Stimulated activated CD4-positive, alpha-beta T cell treated with anti-CD3 and anti-CD28 coated beads, Interleukin-12 subunit alpha, Interleukin-12 subunit beta, amount 100 ng/mL, for 48 hours (primary cell): ENCODE results near the gene LIPN.
"Not testable (repeated sequence)": the region's sequence is repeated elsewhere in the genome, so short reads cannot be mapped to it uniquely, and the experiment has no call there.

Experiments
- DNase-seq, 3 donors: peaks; one replicate each; pipeline ENCODE4 v3.0.0-alpha.2; 2020; ENCODE audit warnings: low read depth in 2 of 3, low spot score in 1 of 3

LIPN gene, protein sequence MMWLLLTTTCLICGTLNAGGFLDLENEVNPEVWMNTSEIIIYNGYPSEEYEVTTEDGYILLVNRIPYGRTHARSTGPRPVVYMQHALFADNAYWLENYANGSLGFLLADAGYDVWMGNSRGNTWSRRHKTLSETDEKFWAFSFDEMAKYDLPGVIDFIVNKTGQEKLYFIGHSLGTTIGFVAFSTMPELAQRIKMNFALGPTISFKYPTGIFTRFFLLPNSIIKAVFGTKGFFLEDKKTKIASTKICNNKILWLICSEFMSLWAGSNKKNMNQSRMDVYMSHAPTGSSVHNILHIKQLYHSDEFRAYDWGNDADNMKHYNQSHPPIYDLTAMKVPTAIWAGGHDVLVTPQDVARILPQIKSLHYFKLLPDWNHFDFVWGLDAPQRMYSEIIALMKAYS

DNA sequence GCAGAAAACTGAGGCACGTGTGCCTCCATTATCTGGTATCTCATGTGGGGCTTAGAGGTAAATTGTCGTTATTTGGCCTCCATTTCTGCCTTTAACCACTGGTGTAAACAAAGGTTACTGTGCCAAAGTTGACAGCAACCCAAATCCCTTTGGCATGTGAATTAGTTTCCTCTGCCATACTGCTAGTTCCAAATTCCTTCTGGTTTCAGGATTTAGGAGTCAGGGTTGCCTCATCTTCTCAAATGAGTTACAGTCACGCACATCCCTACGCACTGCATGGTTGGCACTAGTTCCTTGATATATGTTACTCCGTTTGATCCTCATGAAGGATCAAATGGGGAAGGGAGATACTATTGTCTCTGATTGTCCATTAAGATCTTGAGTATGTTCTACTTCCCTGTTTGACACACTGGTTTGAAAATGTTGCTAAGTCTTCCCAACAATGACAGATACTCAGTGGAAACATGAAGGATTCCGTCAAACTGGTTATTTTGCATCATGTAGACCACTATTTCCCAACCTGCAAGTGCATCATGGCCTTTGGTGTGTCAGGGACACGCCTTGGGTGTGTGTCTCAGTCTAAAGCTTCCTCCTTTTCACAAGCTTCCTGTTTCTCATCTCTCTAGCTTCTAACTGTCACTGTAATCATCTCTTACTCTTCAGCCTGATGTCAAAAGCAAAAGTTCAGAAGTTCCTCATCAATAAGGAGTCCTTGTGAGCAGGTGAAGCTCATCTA is at the start of gene LIPN:
TSS of gene LIPN (plus strand) at position 655 of the 736 bp plus-strand sequence. CDS start 1,386 bp downstream, outside the sequence.
- DNase-seq = no peak

DNA sequence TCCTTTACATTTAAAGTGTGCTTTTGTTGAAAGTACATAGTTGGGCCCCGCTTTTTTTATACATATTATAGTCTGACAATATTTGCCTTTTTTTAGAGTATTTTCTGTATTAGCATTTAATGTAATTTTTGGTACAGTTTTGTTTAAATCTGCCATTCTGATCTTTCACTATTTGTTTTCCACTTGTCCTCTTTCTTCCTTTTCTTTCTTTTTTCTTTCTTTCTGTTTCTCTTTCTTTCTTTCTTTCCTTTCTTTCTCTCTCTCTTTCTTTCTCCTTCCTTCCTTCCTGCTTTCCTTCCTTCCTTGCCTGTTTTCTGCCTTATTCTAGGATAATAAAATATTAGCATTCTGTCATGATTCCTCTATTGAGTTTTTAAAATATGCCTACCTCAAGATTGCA is 44.3 kb upstream of the LIPN start:
- no peak for DNase-seq

DNA sequence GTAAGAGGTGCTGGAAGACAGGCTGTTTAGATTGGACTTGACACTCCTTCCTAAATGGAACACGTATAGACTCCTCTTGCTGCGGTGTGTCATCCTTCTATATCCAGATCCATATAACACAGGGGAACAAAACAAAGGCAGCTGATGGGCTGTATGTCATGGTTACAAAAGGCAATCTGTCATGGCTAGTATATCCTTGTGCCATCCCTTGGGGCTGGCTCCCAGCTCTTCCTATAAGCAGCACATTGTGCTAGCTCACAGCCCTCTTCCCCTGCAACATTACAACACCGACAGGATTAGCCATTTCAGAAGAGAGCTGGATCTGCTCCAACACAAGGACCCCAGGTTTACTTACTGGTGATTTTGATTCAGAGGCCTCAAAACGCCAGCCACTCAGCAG is 38.4 kb upstream of the LIPN start:
- no peak for DNase-seq

DNA sequence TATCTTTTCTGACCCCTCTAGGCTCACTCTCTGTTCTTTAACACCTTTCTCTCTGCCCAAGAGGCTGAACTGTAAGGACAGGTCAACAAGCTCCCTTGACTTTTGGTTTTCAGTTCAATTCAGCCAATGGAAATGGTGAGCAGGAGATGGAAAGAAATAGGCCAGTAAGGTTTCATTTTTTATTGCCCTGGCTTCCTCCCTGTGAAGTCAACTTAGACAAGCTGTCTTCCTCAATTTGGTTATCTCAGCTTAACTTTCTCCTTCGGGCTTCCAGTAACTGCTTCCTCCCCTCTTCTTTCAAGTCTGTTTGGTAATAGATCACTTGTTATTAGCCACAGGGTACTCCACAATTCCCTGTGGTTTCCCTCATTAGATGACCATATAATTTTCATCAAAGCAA is 34.0 kb upstream of the LIPN start:
- DNase-seq = no peak

DNA sequence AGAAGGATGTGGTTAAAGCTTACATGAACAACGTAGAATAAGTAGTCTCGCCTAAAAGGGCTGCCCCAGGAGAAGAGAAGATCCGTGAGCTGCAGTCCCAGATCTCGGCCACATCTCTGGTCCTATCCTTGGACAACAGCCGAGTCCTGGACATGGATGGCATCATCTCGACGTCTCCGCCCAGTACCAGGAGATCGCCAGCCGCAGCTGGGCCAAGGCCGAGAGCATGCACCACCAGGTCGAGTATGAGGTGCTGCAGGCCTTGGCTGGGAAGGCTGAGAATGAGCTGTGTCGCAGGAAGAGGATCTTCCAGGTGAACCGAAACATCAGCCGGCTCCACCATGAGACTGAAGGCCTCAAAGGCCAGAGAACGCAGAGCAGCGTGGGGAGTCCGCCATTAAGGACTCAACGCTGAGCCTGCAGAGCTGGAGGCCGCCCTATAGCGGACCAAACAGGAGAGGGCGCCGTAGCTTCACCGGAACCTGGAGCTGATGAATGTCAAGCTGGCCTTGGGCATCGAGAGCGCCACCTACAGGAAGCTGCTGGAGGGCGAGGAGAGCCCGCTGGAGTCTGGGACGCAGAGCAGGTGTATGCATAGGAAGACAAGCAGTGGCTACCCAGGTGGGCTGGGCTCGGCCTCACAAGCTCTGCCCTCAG is 31.6 kb upstream of the LIPN start:
- DNase-seq = peak; percentile 59 to 72 (median 62)

DNA sequence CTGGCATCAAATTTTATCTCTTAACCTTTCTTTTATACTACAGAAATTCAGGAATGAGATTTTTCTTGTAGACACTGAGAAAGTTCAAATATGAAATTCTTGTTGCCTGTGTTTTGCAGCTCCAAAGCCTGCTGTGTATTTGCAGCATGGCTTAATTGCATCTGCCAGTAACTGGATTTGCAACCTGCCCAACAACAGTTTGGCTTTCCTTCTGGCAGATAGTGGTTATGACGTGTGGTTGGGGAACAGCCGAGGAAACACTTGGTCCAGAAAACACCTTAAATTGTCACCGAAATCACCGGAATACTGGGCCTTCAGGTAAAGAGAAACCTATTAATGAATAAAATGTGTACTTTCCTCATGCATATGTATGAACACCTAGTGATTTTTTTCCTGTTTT is 29.0 kb upstream of the LIPN start:
- DNase-seq = no peak

DNA sequence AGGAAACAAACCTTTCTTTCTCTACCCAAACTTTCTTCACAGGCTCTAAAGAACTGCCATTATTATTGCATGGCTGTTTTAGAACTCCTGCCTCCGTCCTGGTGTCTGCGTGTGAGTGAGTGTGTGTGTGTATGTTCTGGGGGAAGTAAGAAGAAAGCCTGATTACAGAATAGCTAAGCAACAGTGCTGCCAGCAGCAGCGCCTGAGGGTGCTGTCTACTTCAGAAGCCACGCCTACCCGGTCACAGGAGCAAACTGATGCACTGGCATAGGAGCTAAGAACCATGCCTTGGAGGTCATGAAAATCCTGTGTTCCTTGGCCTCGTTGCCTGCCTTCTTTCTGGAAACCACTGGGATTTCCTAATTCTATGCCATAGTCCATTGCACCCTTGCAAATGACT is 28.5 kb upstream of the LIPN start:
- DNase-seq = no peak

DNA sequence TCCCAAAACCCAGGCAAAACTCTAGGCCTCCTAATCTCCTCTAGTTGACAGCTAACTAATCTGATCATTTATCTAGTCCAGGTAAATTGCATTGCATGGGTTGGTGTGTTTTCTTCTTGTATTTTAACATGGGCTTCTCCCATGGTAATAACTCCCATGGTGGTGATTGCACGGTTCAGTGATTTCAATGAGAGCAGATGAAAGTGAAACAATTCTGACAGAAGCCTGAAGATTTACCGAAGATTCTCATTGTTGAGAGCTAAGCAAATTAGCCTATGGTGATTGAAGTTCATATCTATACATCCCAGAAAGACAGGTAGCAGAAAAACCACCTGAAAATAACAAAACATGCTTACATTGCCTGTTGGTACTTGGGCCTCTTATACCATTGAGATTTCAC is 26.6 kb upstream of the LIPN start:
- no peak for DNase-seq

DNA sequence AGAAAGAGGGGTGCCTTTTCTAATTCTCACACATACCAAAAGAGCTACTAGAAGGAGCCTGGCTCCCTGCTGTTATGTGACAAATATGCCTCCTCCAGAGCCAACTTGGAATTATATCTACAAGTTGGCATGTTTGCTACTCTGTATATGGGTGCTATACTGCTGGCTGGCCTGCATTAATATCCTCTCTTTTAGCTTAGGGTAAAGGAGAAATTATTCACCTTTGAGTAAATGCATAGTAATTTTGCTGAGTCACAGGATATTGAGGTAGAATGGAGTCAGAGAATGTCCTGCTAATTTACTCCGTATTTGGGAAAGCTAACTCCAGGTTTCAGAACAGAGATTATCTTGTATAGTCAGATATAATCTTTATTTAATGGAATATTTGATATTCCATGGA is 24.2 kb upstream of the LIPN start:
- DNase-seq = no peak

DNA sequence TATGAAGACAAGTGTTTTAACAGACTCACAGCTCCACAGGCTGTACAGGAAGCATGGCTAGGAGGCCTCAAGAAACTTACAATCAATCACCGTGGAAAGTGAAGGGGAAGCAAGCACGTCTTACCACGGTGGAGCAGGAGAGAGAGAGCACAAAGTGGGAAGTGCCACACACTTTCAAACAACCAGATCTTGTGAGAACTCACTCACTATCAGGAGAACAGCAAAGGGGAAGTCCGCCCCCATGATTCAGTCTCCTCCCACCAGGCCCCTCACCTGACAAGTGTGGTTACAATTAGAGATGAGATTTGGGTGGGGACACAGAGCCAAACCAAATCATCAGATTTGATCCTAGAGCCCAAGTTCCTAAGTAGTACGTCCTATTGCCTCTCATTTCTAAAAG is 17.9 kb upstream of the LIPN start:
- DNase-seq = not testable (repeated sequence)

DNA sequence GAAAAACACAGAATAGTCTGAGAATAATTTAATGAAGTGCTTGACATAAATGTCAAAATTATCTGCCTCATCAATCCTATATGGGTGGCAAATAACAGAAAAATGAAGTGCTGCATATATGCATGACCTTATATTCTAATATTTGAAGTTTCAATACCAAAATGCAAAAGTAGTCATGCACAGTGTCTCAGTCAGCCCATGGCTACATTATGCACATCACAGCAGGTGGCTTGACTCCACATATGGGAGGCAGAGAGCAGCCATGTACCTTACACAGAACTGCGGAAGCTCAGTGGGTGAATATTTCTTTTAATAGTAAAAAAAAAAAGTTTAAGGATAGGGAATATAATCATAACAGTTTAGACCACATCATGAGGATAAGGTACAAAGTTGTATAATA is 17.4 kb upstream of the LIPN start:
- no peak for DNase-seq

DNA sequence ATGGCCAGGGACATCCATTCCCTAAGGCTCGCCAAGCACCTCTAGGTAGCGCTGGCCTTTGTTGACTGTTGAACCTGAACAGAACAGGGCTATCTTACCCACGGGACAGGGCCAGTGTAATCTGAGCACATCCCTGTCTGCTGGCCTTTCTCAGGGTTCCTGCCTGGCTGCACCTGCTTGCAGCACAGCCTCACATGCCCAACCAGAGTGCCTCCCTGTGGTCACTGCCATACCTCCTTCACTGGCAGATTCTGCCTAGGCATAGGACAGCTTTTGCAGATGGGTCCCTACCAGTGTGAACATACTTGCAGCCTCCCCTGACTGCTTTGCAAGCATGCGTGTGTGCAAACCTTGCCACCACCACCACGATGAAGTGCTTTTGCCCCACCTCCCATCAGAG is 15.8 kb upstream of the LIPN start:
- no peak for DNase-seq

DNA sequence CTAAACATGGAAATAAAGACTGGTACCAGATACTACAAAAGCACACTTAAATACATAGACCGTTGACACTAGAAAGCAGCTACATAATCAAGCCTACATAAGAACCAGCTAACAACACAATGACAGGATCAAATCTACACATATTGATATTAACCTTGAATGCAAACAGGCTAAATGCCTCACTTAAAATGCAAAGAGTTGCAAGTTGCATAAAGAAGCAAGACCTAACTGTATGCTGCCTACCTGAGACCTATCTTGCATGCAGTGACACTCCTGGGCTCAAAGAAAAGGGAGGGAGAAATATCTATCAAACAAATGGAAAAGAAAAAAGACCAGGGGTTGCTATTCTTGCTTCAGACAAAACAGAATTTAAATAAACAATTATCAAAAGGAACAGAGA is 14.2 kb upstream of the LIPN start:
- no peak for DNase-seq

DNA sequence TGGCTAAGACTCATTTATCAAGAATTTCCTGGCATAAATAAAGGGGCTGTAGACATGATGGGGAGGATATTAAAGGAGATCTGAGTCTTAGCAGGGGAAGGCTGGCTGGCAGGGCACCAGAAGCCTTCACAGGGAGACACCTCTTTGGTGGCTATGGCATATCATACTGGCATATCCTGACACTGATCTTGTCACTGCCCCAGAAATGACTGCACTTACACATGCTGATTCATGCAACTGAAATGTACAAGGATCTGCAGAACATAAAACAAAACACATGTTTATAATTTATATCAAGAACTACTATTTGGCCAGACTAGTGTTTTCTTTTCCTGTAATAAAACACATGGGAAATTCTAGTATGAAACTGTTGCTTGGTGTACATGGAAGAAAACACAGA is 5.5 kb upstream of the LIPN start:
- no peak for DNase-seq

DNA sequence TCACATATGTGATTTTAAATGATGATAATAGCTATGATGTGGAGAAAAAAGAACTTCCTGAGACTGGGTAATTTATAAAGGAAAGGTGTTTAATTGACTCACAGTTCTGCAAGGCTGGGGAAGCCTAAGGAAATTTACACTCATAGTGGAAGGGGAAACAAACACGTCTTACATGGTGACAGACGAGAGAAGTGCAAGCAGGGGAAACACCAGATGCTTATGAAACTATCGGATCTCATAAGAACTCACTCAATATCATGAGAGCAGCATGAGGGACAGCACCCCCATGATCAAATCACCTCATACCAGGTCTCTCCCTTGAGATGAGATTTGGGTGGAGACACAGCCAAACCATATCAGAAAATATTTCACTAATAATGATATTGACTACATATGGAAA is 4.1 kb upstream of the LIPN start:
- DNase-seq = peak in 2 of 3 donors; percentile 5 to 12

DNA sequence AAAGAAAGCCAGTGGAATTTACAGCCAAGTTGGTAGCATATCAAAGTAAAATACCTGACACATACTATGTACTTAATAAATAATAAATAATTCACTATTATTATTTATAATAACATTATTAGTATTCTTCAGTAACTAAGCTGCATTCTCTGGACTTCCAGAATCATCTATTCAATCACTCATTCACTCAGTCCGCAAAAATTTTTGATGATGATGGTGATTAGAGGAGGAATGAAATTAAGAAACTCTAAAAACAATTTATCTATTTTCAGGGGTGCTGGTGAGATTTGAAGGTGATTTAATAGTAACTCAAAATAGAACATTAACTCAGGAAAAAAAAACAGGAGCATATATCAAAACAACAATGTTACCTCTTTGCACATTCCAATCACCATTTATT is 3.2 kb upstream of the LIPN start:
- no peak for DNase-seq

DNA sequence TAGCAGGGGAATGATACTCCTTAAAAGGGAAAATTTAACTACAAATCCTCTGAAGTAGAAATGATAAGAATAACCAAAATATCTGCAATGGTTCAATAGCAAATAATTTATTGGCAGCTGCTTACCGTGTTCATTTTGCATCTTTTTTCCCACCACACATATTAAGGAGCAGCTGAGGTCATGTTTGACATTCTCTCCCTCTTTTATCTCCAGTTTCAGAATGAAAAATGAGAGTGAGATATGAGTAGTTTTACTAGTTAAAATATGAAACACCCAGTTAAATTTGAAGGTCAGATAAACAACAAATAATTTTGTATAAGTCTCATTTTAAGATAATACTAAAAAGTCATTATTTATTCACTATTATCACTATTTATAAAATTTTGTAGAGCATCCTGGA is 3.1 kb downstream of the LIPN start:
- no peak for DNase-seq

DNA sequence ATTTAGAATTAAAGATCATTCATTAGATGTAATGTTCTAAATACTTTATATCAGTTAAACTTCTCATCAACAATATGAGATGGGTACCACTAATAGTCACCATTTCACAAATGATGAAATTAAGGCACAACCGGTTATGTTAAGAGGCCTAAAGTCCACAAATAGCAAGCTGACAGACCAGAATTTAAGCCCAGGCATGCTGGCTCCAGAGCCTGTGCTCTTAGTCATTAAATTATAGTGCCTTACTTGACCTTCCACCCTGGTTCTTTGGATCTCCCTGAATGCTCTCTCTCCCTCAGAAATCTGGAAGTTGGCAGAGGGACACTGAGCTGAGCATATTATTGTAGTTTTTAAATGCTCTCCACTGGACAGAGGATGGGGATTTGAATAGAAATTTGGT is 3.6 kb downstream of the LIPN start:
- DNase-seq = no peak

DNA sequence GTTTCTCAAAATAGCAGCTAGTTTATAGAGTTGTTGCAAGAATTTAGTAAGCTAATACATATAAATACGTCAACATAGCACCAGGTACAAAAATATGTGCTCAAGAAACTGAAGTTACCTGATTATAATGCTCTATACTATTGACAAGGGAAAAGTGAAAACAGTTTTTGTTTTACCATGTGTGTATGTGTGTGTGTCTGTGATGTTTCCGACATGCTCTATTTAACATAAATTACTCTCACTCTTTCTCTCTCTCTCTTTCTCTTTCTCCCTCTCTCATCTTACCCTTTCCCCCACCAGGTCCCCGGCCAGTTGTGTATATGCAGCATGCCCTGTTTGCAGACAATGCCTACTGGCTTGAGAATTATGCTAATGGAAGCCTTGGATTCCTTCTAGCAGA is 4.3 kb downstream of the LIPN start:
- DNase-seq = no peak

DNA sequence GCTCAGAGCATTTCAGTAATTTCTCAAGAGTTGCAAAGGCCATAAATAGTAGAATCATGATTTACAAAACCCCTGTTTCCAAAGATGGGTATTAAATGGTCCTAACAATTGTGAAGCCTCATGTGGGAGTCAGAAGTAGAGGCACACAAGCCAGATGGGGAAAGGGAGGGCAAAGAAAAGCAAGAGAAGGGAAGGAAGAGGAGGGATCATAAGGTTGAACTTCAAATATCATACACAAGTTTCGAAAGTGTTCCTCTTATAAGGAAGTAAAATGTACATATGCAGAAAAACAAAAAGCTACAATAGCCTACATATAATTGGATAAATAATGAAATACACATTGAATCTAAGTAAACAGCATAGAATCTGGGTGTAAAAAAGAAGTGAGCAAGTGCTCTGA is 6.0 kb downstream of the LIPN start:
- DNase-seq = no peak

DNA sequence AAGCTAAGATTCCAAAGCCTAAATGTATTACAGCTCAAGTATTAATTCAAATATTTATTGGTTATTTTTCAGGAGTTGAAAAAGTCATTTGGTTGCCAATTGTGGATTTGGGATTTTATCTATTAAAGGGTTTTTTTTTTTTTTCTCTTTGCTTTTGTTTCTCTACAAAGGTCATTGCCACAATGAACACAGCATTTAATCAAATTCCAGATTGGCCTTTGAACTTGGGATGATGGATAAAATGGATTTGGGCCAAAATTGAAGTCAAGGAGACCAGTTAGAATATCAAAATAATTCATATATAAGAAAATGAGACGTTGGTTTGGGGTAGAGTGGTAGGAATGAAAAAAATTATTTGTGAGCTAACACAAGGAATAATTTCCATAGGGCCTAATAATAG is 9.6 kb downstream of the LIPN start:
- no peak for DNase-seq

DNA sequence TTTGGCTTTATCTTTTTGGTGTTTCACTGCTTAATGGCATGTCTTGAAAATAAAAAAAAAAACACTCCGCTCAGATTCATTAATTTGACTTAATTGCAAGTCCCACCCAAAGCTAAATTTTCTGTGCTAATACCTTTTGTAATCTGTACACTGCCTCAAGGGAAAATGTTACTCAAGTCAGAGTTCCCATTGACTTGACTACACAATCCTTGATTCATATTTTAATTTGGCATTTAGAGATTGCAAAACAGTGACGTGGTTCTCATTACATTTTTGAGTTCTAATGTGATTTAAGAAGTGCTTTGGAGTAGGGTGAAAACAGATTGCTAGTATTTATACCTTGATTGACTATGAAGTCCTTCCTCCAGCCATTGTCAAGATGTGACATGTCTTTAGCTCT is 21.4 kb downstream of the LIPN start:
- no peak for DNase-seq
